NCI-H2081 treated with DMSO at 0.1 percent for 48 hours (cell line): Measurements from ENCODE around the gene SDHD.

Experiments
- DNase-seq: peaks from one replicate; lab custom pipeline; 2025; lab: John Stamatoyannopoulos, UW

Gene SDHD

DNA sequence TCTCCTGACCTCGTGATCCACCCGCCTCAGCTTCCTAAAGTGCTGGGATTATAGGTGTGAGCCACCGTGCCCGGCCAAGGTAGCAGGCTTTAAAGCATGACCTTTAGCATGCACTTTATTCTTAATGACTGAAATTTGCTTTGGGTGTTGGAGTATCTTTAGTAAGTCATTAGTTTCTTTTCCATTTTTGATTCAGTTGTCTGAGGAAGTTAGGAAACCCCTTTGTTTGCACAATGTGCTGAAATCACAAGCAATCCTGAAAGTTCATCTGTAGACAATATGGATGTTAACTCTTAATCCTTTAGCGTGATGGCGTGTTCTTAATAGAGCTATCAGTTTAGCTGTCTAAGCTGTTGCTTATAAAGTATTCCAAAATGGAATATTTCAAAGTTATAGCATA is 16.8 kb downstream of the SDHD start:
- DNase-seq = no peak

GRCh38 chr11:112106070-112106469 is 19.4 kb downstream of the SDHD start:
- DNase-seq = no peak

DNA sequence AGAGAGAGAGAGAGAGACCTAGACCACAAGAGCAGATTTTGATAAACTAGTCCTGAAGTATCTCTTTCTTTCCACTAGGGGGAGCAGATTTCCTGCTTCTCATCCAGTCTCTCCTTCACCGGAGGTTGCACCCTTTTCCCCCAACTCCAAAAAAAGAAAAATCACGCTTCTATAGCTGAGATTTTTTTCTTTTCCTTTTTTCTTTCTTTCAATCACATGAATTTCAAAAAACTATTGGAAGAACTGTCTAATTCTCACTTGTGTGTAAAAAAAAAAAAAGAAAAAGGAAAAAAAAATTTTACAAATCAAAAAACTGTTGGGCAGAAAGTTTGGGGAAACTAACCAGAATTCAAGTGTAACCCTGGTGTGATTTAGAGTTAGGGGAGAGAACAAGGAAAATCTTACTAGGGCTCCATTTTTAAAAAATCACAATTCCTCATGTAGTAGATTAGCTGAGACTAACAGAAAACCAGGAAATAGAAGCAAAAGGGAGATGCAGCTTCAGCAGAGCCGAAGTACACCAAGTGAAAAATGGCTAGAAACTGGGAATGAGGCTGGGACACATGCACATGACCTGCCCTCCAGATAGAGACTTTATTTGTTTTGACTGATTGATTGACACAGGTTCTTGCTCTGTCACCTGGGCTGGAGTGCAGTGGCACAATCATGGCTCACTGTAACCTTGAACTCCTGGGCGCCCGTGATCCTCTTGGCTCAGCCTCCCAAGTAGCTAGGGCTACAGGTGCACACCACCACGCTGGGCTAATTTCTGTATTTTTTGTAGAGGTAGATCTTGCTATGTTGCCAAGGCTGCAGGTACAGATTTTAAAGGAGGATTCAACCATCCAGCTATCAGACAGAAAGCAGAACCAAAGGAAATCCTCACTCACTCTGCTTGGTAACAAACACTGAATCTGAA is 27.1 kb downstream of the SDHD start:
- peak; percentile 65 for DNase-seq

- no peak for DNase-seq
These were observed 27.8 kb downstream of the SDHD start for GRCh38 chr11:112114460-112114859.

DNA sequence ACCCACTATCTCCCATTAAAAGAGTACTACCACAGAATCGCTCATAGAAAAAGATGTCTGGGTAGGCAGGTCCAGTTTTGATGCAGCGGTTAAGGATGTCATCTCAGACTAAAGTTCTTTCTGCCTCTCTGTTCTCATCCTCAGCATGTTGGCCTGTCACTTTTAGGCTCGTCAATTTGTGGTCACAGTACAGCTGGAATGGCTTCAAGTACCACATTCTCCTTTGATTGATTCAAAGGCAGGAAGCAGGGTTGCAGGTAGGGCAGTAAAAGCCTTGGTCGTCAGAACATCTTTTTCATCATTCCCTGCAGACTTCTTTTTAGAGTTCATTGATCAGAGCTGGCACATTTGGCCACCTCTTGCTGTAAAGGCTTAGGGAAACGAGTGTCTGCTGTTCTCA is 28.7 kb downstream of the SDHD start:
- DNase-seq = no peak

GRCh38 chr11:112118176-112118575 is 31.5 kb downstream of the SDHD start:
- DNase-seq = no peak

DNA sequence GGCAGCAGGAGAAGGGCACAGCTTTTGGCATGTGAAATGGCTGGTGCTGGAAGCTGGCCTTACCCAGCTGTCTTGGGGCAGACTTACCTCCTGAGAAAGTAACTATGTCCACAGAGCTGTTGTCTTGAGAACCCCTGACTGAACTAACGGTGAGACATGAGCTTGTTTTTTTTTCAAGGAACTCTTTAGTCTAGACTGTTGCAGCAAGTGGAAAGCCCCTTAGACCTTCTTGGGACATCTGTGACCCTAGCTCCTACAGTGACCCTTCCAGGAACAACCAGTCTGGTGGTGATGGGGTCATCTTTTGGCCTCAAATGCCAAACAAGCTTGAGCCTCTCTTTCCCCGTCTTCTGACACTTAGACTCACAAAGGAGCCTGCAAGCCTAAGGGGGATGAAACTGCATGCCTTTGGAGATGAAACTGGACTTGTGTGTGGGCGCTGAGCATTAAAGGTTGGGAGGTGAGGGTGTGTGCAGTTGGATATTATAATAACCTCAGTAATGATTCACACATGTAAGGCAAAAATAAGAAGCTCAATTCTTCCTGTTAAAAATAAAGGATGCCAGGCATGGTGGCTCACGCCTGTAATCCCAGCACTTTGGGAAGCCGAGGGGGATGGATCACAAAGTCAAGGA is 35.4 kb downstream of the SDHD start:
- DNase-seq = no peak

DNA sequence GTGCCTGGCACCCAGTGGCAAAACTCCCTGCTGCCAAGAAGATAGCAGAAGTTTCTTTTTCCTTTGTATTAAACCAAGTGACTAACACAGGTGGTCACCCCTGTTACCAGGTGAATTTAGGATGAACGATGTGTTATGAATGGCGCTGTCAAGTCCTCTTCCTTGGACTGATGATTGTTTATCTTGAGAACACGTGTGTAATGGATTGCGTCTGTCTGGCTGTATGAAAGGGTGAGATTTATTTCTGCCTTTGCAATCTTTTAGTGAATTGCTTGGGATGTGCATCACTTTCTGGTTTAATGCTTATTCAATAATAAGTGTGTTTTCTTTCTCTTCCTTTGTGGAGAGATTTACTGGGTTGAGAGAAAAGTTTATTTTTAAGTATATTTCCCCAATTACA is 36.5 kb downstream of the SDHD start:
- DNase-seq = no peak

DNA sequence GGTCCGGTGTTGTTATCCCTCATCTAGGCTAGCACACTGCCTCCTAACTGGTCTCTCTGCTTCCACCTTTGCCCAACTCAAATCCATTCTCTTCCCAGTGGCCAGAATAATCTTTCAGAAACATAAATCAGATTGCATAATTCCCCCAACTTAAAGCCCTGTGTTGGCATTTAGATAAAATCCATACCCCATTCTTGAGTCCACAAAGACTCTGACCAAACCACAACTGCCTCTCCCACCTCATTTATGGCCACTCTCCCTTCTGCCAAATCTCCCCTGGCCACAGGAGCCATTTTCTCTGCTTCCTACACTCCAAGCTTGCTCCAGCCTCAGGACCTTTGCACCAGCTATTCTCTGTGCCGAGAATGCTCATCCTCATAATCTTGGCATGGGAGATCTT is 40.4 kb downstream of the SDHD start:
- no peak for DNase-seq

- DNase-seq = peak; percentile 36
These were observed 41.9 kb downstream of the SDHD start for GRCh38 chr11:112128483-112129121.

DNA sequence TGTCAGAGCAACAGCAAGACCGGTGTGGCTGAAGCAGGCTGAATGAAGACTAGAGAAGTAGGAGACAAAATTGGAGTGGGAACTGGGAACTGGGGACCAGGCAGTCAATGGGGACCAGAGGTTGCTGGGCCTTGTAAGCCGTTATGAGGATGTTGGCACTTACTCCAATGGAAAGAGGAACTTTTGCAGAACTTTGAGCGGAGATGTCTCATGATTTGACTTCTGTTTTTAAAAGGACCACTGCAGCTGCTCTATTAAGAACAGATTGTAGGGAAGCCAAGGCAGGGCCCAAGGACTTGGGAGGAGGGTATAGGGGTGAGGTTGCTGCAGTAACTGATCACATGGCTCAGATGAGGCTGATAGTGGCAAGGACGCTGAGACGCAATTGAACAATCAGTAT is 43.0 kb downstream of the SDHD start:
- no peak for DNase-seq

DNA sequence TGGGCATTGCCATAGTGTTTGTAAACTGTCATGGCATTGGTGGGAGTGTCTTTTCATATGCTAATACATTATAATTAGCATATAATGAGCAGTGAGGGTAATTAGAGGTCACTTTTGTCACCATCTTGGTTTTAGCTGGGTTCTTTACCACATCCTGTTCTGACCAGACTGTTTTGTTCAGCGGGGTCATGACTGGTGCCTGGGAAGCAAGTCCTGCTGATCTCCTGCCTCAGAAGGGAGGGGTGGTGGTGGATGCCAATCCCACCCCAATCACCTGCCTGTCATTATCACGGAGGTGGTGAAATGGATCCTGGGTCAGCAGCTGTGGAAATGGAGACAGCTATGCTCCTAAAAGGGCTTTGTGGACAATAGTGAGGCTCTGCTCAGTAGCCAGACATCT is 46.1 kb downstream of the SDHD start:
- DNase-seq = no peak

GRCh38 chr11:112134473-112134872 is 47.8 kb downstream of the SDHD start:
- DNase-seq = no peak

DNA sequence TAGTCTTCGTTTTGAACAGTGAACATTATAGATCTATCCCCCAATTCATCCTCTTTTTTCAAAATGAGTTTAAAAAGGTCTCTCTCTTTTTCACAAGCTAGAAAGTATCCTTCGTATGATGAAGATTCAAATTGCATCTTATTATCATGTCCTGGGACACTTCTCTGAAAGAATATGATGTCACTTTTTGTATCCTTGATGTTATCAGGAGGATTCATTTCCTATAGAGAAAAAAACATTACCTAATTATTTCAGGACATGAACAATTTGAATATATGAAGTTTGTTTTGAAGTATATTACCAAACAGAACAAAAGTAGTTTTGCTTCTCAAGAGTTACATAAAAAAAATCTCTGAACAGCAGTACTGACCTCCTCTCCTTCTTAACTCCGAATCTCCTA is 56.9 kb downstream of the SDHD start:
- DNase-seq = no peak
